Measurements from ENCODE around the gene ZBTB33.

Gene ZBTB33

DNA sequence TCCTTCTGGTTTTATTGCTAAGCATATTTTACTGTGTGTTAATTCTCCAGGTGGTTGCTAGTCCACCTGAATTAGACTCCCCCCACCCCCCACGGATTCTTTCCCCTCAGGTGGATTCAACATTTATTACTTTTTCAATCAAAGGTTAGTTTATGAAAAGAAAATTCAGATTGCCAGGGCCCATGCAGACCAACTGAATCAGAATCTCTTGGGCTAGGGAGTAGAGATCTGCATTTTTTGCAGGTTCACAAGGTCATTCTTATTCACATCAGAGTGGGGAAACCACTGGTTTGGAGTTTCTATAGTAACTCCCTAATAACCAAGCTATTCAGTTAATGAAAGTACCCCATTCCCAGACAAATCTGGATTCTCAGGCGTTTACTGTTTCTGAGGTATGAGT lies 50.9 kb downstream of the ZBTB33 start:
- peaks cover 11 to 26% of the 10 kb centered on the region in 2 experiments for H3K27me3 ChIP-seq (ENCODE audit: control insufficient read depth in 1 of 2, insufficient read depth in 1 of 2, low read length in 2 of 2)
- H3K4me2 ChIP-seq (ENCODE audit: low read length, poor library complexity, severe bottlenecking): no peak overlapping the region
- no peaks in the 10 kb centered on the region for H3K36me3 ChIP-seq (ENCODE audit: control insufficient read depth in 1 of 2, insufficient read depth in 2 of 2, low read depth in 1 of 2, low read length in 2 of 2)
- H4K91ac ChIP-seq (ENCODE audit: low read length): no peak overlapping the region
- no peak overlapping the region for H2BK120ac ChIP-seq (ENCODE audit: low read depth, low read length)
- no peak overlapping the region for H2AK5ac ChIP-seq (ENCODE audit: low read length, severe bottlenecking)
- no peak overlapping the region for H2AFZ ChIP-seq (ENCODE audit: low read depth, low read length)
- no peak overlapping the region for H3K18ac ChIP-seq (ENCODE audit: low read depth in 1 of 2, low read length in 2 of 2)
- H3K9me3 ChIP-seq (ENCODE audit: control insufficient read depth, low read length): no peaks in the 10 kb centered on the region
- no CpG with 5 or more reads among the region's 2 CpGs for WGBS
- H3K23ac ChIP-seq (ENCODE audit: low read length in 2 of 2): no peak overlapping the region
- H3K4me1 ChIP-seq (ENCODE audit: control insufficient read depth, insufficient read depth, low read depth, low read length): peaks cover 2% of the 10 kb centered on the region
- no peak overlapping the region for H3K4me3 ChIP-seq (ENCODE audit: insufficient read depth in 1 of 2, low read depth in 1 of 2, low read length in 2 of 2)
- H3K14ac ChIP-seq (ENCODE audit: low read length in 2 of 2): no peak overlapping the region
- H2BK5ac ChIP-seq (ENCODE audit: low read depth, low read length, poor library complexity, severe bottlenecking): no peak overlapping the region
- H4K8ac ChIP-seq (ENCODE audit: low read length): no peak overlapping the region
- no peaks in the 10 kb centered on the region for H3K79me1 ChIP-seq (replicated peaks; ENCODE audit: low read length, poor library complexity, severe bottlenecking)
- H3K9ac ChIP-seq (ENCODE audit: low read length): no peak overlapping the region
- no peak overlapping the region for H2BK12ac ChIP-seq (ENCODE audit: low read length in 2 of 2)
- H2BK15ac ChIP-seq (ENCODE audit: low read depth, poor library complexity, severe bottlenecking): no peak overlapping the region
- H3K4ac ChIP-seq (ENCODE audit: low read depth in 1 of 2, low read length in 2 of 2): no peak overlapping the region
- no peak for DNase-seq
- no peak overlapping the region for H3K27ac ChIP-seq (ENCODE audit: low read length, poor library complexity, severe bottlenecking)

DNA sequence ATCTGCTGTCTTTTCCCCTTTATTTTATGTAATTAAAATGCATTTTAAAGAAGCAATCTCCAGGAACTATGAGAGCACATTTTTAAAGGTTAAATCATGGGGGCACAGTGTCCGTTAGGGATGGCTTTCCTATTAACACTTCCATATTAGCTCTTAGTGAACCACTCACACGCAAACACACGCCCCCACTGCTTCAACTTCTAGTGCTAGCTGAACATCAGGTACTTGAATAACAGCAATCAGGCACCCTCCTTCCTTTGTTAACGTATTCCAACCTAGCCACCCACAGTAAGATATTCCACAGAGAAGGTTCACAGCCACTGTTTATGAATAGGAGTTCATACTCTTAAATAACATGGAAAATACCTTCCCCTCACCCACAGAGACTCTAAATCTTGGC lies 51.3 kb downstream of the ZBTB33 start:
- Histone ChIP-seq H3K23ac (ENCODE audit: low read length in 2 of 2) (no peak overlapping the region), H3K27me3 (ENCODE audit: control insufficient read depth in 1 of 2, insufficient read depth in 1 of 2, low read length in 2 of 2) (peaks cover 11 to 29% of the 10 kb centered on the region in 2 experiments), H3K14ac (ENCODE audit: low read length in 2 of 2) (no peak overlapping the region), H3K27ac (ENCODE audit: low read length, poor library complexity, severe bottlenecking) (no peak overlapping the region), H3K36me3 (ENCODE audit: control insufficient read depth in 1 of 2, insufficient read depth in 2 of 2, low read depth in 1 of 2, low read length in 2 of 2) (no peaks in the 10 kb centered on the region), H2BK120ac (ENCODE audit: low read depth, low read length) (no peak overlapping the region), H4K91ac (ENCODE audit: low read length) (no peak overlapping the region), H3K4me3 (ENCODE audit: insufficient read depth in 1 of 2, low read depth in 1 of 2, low read length in 2 of 2) (no peak overlapping the region), H3K18ac (ENCODE audit: low read depth in 1 of 2, low read length in 2 of 2) (no peak overlapping the region), H2BK12ac (ENCODE audit: low read length in 2 of 2) (no peak overlapping the region), H2BK15ac (ENCODE audit: low read depth, poor library complexity, severe bottlenecking) (no peak overlapping the region), H3K4ac (ENCODE audit: low read depth in 1 of 2, low read length in 2 of 2) (no peak overlapping the region), H3K9ac (ENCODE audit: low read length) (no peak overlapping the region), H2AFZ (ENCODE audit: low read depth, low read length) (no peak overlapping the region), H4K8ac (ENCODE audit: low read length) (no peak overlapping the region), H3K9me3 (ENCODE audit: control insufficient read depth, low read length) (no peaks in the 10 kb centered on the region), H2AK5ac (ENCODE audit: low read length, severe bottlenecking) (no peak overlapping the region), H3K4me1 (ENCODE audit: control insufficient read depth, insufficient read depth, low read depth, low read length) (peaks cover 2% of the 10 kb centered on the region), H2BK5ac (ENCODE audit: low read depth, low read length, poor library complexity, severe bottlenecking) (no peak overlapping the region), H3K79me1 (replicated peaks; ENCODE audit: low read length, poor library complexity, severe bottlenecking) (no peaks in the 10 kb centered on the region), H3K4me2 (ENCODE audit: low read length, poor library complexity, severe bottlenecking) (no peak overlapping the region)
- DNase-seq: no peak
- WGBS: 33% methylated on average over 4 of the region's 4 CpGs

DNA sequence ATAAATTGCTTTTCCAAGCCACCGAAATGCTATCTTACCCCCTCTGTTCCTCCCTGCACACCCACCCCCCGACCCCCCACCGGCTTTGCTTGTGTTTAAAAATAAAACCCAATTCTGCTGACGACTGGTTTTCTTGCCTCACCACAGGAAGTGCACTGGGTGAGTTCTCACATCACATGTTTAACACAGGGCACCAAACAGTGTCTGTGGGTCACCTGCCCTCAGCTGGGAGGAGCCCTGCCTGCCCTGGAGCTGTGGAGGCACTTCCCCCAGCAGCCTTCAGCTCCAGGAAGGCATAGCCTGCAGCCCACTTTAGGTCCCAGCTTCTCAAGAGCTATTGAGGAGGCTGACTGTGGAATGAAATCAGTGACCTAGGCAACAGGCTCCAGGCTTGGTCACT lies 51.8 kb downstream of the ZBTB33 start:
- no peak overlapping the region for H2BK5ac ChIP-seq (ENCODE audit: low read depth, low read length, poor library complexity, severe bottlenecking)
- peaks cover 11 to 33% of the 10 kb centered on the region in 2 experiments for H3K27me3 ChIP-seq (ENCODE audit: control insufficient read depth in 1 of 2, insufficient read depth in 1 of 2, low read length in 2 of 2)
- no peaks in the 10 kb centered on the region for H3K9me3 ChIP-seq (ENCODE audit: control insufficient read depth, low read length)
- H4K91ac ChIP-seq (ENCODE audit: low read length): no peak overlapping the region
- H3K4me1 ChIP-seq (ENCODE audit: control insufficient read depth, insufficient read depth, low read depth, low read length): peaks cover 2% of the 10 kb centered on the region
- H3K4me2 ChIP-seq (ENCODE audit: low read length, poor library complexity, severe bottlenecking): no peak overlapping the region
- H3K9ac ChIP-seq (ENCODE audit: low read length): no peak overlapping the region
- 13% methylated on average over 4 of the region's 4 CpGs for WGBS
- no peak overlapping the region for H3K18ac ChIP-seq (ENCODE audit: low read depth in 1 of 2, low read length in 2 of 2)
- H3K4me3 ChIP-seq (ENCODE audit: insufficient read depth in 1 of 2, low read depth in 1 of 2, low read length in 2 of 2): no peak overlapping the region
- no peak overlapping the region for H2BK12ac ChIP-seq (ENCODE audit: low read length in 2 of 2)
- H2AFZ ChIP-seq (ENCODE audit: low read depth, low read length): no peak overlapping the region
- no peak overlapping the region for H3K27ac ChIP-seq (ENCODE audit: low read length, poor library complexity, severe bottlenecking)
- no peak overlapping the region for H2BK15ac ChIP-seq (ENCODE audit: low read depth, poor library complexity, severe bottlenecking)
- no peak for DNase-seq
- no peak overlapping the region for H3K14ac ChIP-seq (ENCODE audit: low read length in 2 of 2)
- H2BK120ac ChIP-seq (ENCODE audit: low read depth, low read length): no peak overlapping the region
- H3K79me1 ChIP-seq (replicated peaks; ENCODE audit: low read length, poor library complexity, severe bottlenecking): no peaks in the 10 kb centered on the region
- no peaks in the 10 kb centered on the region for H3K36me3 ChIP-seq (ENCODE audit: control insufficient read depth in 1 of 2, insufficient read depth in 2 of 2, low read depth in 1 of 2, low read length in 2 of 2)
- no peak overlapping the region for H2AK5ac ChIP-seq (ENCODE audit: low read length, severe bottlenecking)
- H4K8ac ChIP-seq (ENCODE audit: low read length): no peak overlapping the region
- no peak overlapping the region for H3K23ac ChIP-seq (ENCODE audit: low read length in 2 of 2)
- no peak overlapping the region for H3K4ac ChIP-seq (ENCODE audit: low read depth in 1 of 2, low read length in 2 of 2)

DNA sequence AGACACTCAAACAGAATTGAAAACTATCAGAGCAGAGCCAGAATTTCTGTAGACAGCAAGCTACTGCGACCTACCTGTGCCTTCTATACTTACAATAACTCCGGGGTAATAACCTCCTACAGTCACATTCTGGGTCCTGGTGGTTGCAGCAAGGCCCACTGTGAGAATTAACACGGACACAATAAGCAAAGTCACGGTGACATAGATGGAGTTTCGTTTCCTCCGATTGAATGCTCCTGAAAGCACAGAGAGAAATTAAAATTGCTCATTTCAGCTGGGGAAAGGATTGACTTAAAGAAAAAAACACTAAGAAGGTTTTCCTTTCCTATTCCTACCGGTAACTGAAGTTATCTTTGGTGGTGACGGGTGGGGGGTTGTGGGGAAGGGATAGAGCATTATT lies 53.6 kb downstream of the ZBTB33 start:
- Histone ChIP-seq H3K9ac (ENCODE audit: low read length) (no peak overlapping the region), H2BK5ac (ENCODE audit: low read depth, low read length, poor library complexity, severe bottlenecking) (no peak overlapping the region), H3K4me3 (ENCODE audit: insufficient read depth in 1 of 2, low read depth in 1 of 2, low read length in 2 of 2) (no peak overlapping the region), H3K18ac (ENCODE audit: low read depth in 1 of 2, low read length in 2 of 2) (no peak overlapping the region), H3K9me3 (ENCODE audit: control insufficient read depth, low read length) (no peaks in the 10 kb centered on the region), H4K8ac (ENCODE audit: low read length) (no peak overlapping the region), H3K27me3 (ENCODE audit: control insufficient read depth in 1 of 2, insufficient read depth in 1 of 2, low read length in 2 of 2) (peaks cover 27 to 50% of the 10 kb centered on the region in 2 experiments), H2AK5ac (ENCODE audit: low read length, severe bottlenecking) (no peak overlapping the region), H3K4ac (ENCODE audit: low read depth in 1 of 2, low read length in 2 of 2) (no peak overlapping the region), H3K36me3 (ENCODE audit: control insufficient read depth in 1 of 2, insufficient read depth in 2 of 2, low read depth in 1 of 2, low read length in 2 of 2) (no peaks in the 10 kb centered on the region), H2BK120ac (ENCODE audit: low read depth, low read length) (no peak overlapping the region), H2BK15ac (ENCODE audit: low read depth, poor library complexity, severe bottlenecking) (no peak overlapping the region), H3K23ac (ENCODE audit: low read length in 2 of 2) (no peak overlapping the region), H3K4me2 (ENCODE audit: low read length, poor library complexity, severe bottlenecking) (no peak overlapping the region), H3K4me1 (ENCODE audit: control insufficient read depth, insufficient read depth, low read depth, low read length) (peaks cover 4% of the 10 kb centered on the region), H2AFZ (ENCODE audit: low read depth, low read length) (no peak overlapping the region), H3K79me1 (replicated peaks; ENCODE audit: low read length, poor library complexity, severe bottlenecking) (no peaks in the 10 kb centered on the region), H3K14ac (ENCODE audit: low read length in 2 of 2) (no peak overlapping the region), H4K91ac (ENCODE audit: low read length) (no peak overlapping the region), H2BK12ac (ENCODE audit: low read length in 2 of 2) (no peak overlapping the region), H3K27ac (ENCODE audit: low read length, poor library complexity, severe bottlenecking) (no peak overlapping the region)
- DNase-seq: no peak
- 79% methylated on average over 6 of the region's 8 CpGs for WGBS

Measured in mesenchymal stem cell (in vitro differentiated cells and primary cell).